ENCODE data around the gene ASTN2. TPM values are rescaled to one million over a fixed set of nuclear protein-coding genes. Genes with fewer than 3 reads are reported as not detected.

ASTN2 gene
- polyA plus RNA-seq, 4 donors, result 3.0 to 15.2 (median 3.7) TPM

- Histone ChIP-seq H3K36me3 (ENCODE audit: control insufficient read depth in 3 of 3, insufficient read depth in 2 of 3, low read depth in 1 of 3, low read length in 3 of 3) (no peaks in the 10 kb centered on the region), H3K9me3 (ENCODE audit: control insufficient read depth in 2 of 2, insufficient read depth in 1 of 2, low read depth in 1 of 2, low read length in 1 of 2) (no peaks in the 10 kb centered on the region), H3K27me3 (ENCODE audit: control insufficient read depth in 3 of 3, insufficient read depth in 3 of 3, low read length in 3 of 3) (no peaks in the 10 kb centered on the region), H3K4me3 (ENCODE audit: low read depth in 1 of 3, low read length in 3 of 3) (no peak overlapping the region), H3K27ac (ENCODE audit: low read depth in 1 of 3, low read length in 2 of 3) (no peak overlapping the region), H3K4me1 (ENCODE audit: control insufficient read depth in 3 of 3, insufficient read depth in 2 of 3, low read depth in 1 of 3, low read length in 2 of 3) (no peaks in the 10 kb centered on the region)
- 80 to 87% (median 82%) methylated on average over 4 of the region's 4 CpGs for WGBS, 3 donors
- no peak for FAIRE-seq
- DNase-seq, result no peak
Measured at GRCh38 chr9:117145081-117145480, 269.8 kb downstream of the ASTN2 start.

DNA sequence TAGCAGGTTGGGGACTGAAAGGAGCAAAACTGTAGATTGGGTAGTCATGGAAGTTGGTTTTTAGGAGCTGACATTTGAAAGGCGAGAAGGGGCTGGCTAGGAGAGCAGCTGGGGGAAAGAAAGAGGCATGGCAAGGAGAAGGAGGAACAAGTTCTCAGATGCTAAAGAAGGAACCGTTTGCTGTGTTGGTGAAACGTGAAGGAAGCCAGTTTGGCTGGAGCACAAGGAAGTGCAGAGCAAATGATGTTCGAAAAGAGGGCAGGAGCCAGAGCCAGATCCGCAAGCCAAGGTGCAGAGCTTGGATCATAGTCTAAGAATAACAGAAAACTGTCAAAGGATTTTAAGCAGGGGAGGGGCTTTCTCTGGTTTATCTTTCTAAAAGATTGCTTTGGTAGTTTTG, 276.6 kb downstream of the ASTN2 start:
- Histone ChIP-seq H3K4me3 (ENCODE audit: low read depth in 1 of 3, low read length in 3 of 3) (no peak overlapping the region), H3K36me3 (ENCODE audit: control insufficient read depth in 3 of 3, insufficient read depth in 2 of 3, low read depth in 1 of 3, low read length in 3 of 3) (no peaks in the 10 kb centered on the region), H3K27me3 (ENCODE audit: control insufficient read depth in 3 of 3, insufficient read depth in 3 of 3, low read length in 3 of 3) (no peaks in the 10 kb centered on the region), H3K4me1 (ENCODE audit: control insufficient read depth in 3 of 3, insufficient read depth in 2 of 3, low read depth in 1 of 3, low read length in 2 of 3) (no peaks in the 10 kb centered on the region), H3K27ac (ENCODE audit: low read depth in 1 of 3, low read length in 2 of 3) (no peak overlapping the region), H3K9me3 (ENCODE audit: control insufficient read depth in 2 of 2, insufficient read depth in 1 of 2, low read depth in 1 of 2, low read length in 1 of 2) (no peaks in the 10 kb centered on the region)
- FAIRE-seq, result no peak
- 44 to 49% (median 49%) methylated on average over 5 of the region's 5 CpGs for WGBS, 3 donors
- no peak for DNase-seq

DNA sequence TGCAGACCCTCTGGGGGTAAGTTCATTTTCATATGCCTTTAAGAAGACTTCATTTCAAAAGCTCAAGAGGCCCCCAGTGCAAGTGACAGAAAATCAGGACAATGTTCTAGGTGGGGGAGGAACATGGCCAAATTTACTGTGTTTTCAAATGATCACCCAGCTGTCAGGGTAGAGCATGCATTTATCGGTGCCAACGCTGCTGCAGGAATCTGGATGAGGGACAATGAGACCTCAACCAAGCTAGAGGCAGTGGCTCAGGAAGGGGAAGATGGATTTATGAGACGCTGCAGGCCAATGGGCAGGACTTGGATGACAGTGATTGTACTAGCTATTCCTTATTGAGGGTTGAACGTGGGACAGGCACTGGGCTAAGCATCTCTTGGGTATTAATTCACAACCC, 278.4 kb downstream of the ASTN2 start:
- no peak overlapping the region for H3K27ac ChIP-seq (ENCODE audit: low read depth in 1 of 3, low read length in 2 of 3)
- no peak for DNase-seq
- no peaks in the 10 kb centered on the region for H3K27me3 ChIP-seq (ENCODE audit: control insufficient read depth in 3 of 3, insufficient read depth in 3 of 3, low read length in 3 of 3)
- FAIRE-seq, result no peak
- whole genome bisulfite sequencing, 3 donors, result 68 to 71% (median 70%) methylated on average over 4 of the region's 4 CpGs
- H3K9me3 ChIP-seq (ENCODE audit: control insufficient read depth in 2 of 2, insufficient read depth in 1 of 2, low read depth in 1 of 2, low read length in 1 of 2), result no peaks in the 10 kb centered on the region
- H3K4me3 ChIP-seq (ENCODE audit: low read depth in 1 of 3, low read length in 3 of 3), result no peak overlapping the region
- no peaks in the 10 kb centered on the region for H3K4me1 ChIP-seq (ENCODE audit: control insufficient read depth in 3 of 3, insufficient read depth in 2 of 3, low read depth in 1 of 3, low read length in 2 of 3)
- no peaks in the 10 kb centered on the region for H3K36me3 ChIP-seq (ENCODE audit: control insufficient read depth in 3 of 3, insufficient read depth in 2 of 3, low read depth in 1 of 3, low read length in 3 of 3)

DNA sequence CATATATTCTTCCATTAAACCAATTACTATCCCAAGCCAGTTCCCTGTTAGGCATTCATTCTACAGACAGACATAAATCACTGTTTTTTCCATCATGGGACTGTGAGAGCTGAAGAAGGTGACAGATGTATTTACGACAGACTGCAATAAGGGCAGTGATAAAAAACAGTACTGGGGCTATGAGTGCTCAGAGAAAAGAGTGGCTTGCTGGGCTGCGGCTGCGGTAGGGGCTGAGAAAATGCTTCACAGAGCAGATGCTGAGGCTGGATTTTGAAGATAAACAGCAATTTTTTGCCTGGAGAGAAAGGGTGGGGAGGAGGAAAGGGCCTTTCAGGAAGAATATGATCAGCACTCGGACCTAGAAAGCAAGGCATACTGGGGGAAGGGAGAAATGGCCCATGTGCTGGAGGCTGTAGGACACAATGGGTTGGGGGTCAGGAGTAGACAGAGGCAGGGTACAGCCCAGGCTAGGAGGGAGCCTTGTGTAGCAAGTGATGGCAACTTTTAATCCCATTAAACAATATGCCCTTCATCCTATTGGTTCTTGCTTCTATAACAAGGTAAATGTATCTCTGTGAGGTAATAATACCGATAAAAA, 279.3 kb downstream of the ASTN2 start:
- no peaks in the 10 kb centered on the region for H3K36me3 ChIP-seq (ENCODE audit: control insufficient read depth in 3 of 3, insufficient read depth in 2 of 3, low read depth in 1 of 3, low read length in 3 of 3)
- 34 to 46% (median 45%) methylated on average over 5 of the region's 5 CpGs for WGBS, 3 donors

DNA sequence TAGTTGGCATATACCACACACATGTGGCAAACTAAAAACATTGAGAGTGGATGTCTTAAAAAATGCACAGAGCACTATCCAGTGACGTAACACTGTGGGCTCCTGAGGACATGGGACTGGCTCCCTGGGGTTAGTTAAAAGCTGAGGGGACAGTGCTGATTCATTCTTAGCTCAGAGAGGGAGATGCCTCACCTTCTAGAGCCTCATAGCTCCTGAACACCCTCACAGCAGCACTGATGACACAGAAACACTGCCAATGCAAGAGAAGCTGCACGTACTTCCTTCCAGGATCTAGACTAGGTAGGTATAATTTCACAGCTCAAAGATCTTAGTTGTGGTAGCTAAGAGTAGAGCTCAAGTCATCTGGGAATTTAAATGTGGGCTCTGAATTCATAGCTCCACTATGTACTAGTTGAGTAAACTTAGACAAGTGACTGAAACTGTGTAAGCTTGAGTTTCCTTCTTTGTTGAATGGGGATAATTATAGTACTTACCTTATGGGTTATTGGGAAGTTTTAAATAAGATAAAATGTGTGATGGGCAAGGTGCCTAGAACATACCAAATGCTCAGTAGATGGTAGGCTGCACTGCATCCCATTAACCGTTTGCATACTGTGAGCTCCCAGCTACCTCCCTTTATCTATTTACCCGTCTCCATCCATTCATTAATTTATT, 279.9 kb downstream of the ASTN2 start:
- H3K27me3 ChIP-seq (ENCODE audit: control insufficient read depth in 3 of 3, insufficient read depth in 3 of 3, low read length in 3 of 3), result no peaks in the 10 kb centered on the region
- no peaks in the 10 kb centered on the region for H3K36me3 ChIP-seq (ENCODE audit: control insufficient read depth in 3 of 3, insufficient read depth in 2 of 3, low read depth in 1 of 3, low read length in 3 of 3)
- no peak for DNase-seq
- H3K4me1 ChIP-seq (ENCODE audit: control insufficient read depth in 3 of 3, insufficient read depth in 2 of 3, low read depth in 1 of 3, low read length in 2 of 3), result no peaks in the 10 kb centered on the region
- H3K27ac ChIP-seq (ENCODE audit: low read depth in 1 of 3, low read length in 2 of 3), result no peak overlapping the region
- H3K9me3 ChIP-seq (ENCODE audit: control insufficient read depth in 2 of 2, insufficient read depth in 1 of 2, low read depth in 1 of 2, low read length in 1 of 2), result no peaks in the 10 kb centered on the region
- FAIRE-seq, result no peak
- no peak overlapping the region for H3K4me3 ChIP-seq (ENCODE audit: low read depth in 1 of 3, low read length in 3 of 3)
- WGBS, 3 donors, result 70 to 79% (median 73%) methylated on average over 4 of the region's 4 CpGs

More for the DNA sequence above, 279.3 kb downstream of the ASTN2 start:
- FAIRE-seq (no peak), DNase-seq (no peak)
- no peak overlapping the region for H3K4me3 ChIP-seq (ENCODE audit: low read depth in 1 of 3, low read length in 3 of 3)
- H3K9me3 ChIP-seq (ENCODE audit: control insufficient read depth in 2 of 2, insufficient read depth in 1 of 2, low read depth in 1 of 2, low read length in 1 of 2), result no peaks in the 10 kb centered on the region
- no peaks in the 10 kb centered on the region for H3K4me1 ChIP-seq (ENCODE audit: control insufficient read depth in 3 of 3, insufficient read depth in 2 of 3, low read depth in 1 of 3, low read length in 2 of 3)
- no peaks in the 10 kb centered on the region for H3K27me3 ChIP-seq (ENCODE audit: control insufficient read depth in 3 of 3, insufficient read depth in 3 of 3, low read length in 3 of 3)
- no peak overlapping the region for H3K27ac ChIP-seq (ENCODE audit: low read depth in 1 of 3, low read length in 2 of 3)

DNA sequence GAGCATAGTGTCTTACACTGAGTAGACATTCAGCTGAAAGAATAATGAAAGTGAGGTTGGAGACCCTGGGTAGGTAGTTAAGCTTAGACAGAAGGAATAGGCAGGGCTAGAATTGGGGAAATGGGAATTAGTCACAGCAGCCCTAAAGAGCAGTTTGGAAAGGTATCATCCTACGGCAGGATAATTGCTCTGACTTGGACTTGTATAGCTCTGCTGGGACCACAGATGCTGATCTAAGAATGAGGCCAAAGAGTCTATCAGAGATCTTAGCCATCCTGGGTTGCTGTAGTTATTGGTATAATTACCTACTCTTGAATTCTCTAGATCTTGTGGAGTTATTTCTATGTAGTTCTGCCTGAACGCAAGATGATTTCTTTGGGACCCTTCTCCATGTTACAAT, 288.0 kb downstream of the ASTN2 start:
- DNase-seq, result no peak
- 83 to 95% (median 92%) methylated on average over 2 of the region's 2 CpGs for WGBS, 3 donors
- no peaks in the 10 kb centered on the region for H3K4me1 ChIP-seq (ENCODE audit: control insufficient read depth in 3 of 3, insufficient read depth in 2 of 3, low read depth in 1 of 3, low read length in 2 of 3)
- H3K27ac ChIP-seq (ENCODE audit: low read depth in 1 of 3, low read length in 2 of 3), result no peak overlapping the region
- no peaks in the 10 kb centered on the region for H3K27me3 ChIP-seq (ENCODE audit: control insufficient read depth in 3 of 3, insufficient read depth in 3 of 3, low read length in 3 of 3)
- FAIRE-seq, result no peak
- no peak overlapping the region for H3K4me3 ChIP-seq (ENCODE audit: low read depth in 1 of 3, low read length in 3 of 3)
- no peaks in the 10 kb centered on the region for H3K36me3 ChIP-seq (ENCODE audit: control insufficient read depth in 3 of 3, insufficient read depth in 2 of 3, low read depth in 1 of 3, low read length in 3 of 3)
- no peaks in the 10 kb centered on the region for H3K9me3 ChIP-seq (ENCODE audit: control insufficient read depth in 2 of 2, insufficient read depth in 1 of 2, low read depth in 1 of 2, low read length in 1 of 2)

DNA sequence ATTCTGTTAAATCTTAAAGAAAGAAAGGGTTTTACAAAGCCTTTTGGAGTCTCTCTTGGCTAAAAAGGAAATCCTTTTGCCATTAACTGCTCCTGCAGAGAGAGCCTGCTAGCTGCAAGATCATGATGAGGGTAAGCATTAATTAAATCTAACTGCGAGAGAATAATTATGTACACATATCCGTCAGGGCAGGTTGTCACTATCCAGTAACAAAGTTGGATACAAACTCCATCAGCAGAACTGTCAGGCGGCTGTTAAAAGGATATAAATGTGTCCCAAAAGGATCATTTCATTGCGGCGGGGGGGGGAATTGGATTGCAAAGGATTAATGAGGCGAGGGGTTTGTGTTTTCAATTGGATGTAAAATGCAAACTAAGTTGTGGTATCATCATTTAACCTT, 289.3 kb downstream of the ASTN2 start:
- no peaks in the 10 kb centered on the region for H3K27me3 ChIP-seq (ENCODE audit: control insufficient read depth in 3 of 3, insufficient read depth in 3 of 3, low read length in 3 of 3)
- no peaks in the 10 kb centered on the region for H3K9me3 ChIP-seq (ENCODE audit: control insufficient read depth in 2 of 2, insufficient read depth in 1 of 2, low read depth in 1 of 2, low read length in 1 of 2)
- no peak for DNase-seq
- no peaks in the 10 kb centered on the region for H3K36me3 ChIP-seq (ENCODE audit: control insufficient read depth in 3 of 3, insufficient read depth in 2 of 3, low read depth in 1 of 3, low read length in 3 of 3)
- FAIRE-seq, result no peak
- WGBS, 3 donors, result 43 to 57% (median 53%) methylated on average over 6 of the region's 6 CpGs
- no peaks in the 10 kb centered on the region for H3K4me1 ChIP-seq (ENCODE audit: control insufficient read depth in 3 of 3, insufficient read depth in 2 of 3, low read depth in 1 of 3, low read length in 2 of 3)
- H3K27ac ChIP-seq (ENCODE audit: low read depth in 1 of 3, low read length in 2 of 3), result no peak overlapping the region
- no peak overlapping the region for H3K4me3 ChIP-seq (ENCODE audit: low read depth in 1 of 3, low read length in 3 of 3)

DNA sequence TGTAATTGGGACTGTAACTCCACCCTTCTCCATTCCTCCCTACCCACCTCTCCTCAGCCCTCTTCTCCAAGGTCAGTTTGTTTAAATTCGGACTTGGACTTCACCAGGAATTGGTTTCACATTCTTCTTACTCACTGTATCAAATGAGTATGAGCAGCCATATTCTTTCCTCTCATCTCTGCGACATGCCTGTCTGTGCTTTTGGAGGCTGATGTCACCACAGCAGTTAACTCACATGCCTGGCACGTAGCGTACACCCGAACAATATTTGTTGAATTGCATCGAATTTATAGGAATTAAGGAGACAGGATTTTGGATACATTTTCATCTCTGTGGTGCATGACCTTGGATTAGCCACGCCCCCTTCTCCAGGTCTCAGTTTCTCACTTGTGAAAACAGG, 291.1 kb downstream of the ASTN2 start:
- no peak overlapping the region for H3K27ac ChIP-seq (ENCODE audit: low read depth in 1 of 3, low read length in 2 of 3)
- no peak for FAIRE-seq
- no peaks in the 10 kb centered on the region for H3K36me3 ChIP-seq (ENCODE audit: control insufficient read depth in 3 of 3, insufficient read depth in 2 of 3, low read depth in 1 of 3, low read length in 3 of 3)
- no peaks in the 10 kb centered on the region for H3K4me1 ChIP-seq (ENCODE audit: control insufficient read depth in 3 of 3, insufficient read depth in 2 of 3, low read depth in 1 of 3, low read length in 2 of 3)
- WGBS, 3 donors, result 70 to 85% (median 78%) methylated on average over 7 of the region's 7 CpGs
- H3K9me3 ChIP-seq (ENCODE audit: control insufficient read depth in 2 of 2, insufficient read depth in 1 of 2, low read depth in 1 of 2, low read length in 1 of 2), result no peaks in the 10 kb centered on the region
- H3K27me3 ChIP-seq (ENCODE audit: control insufficient read depth in 3 of 3, insufficient read depth in 3 of 3, low read length in 3 of 3), result no peaks in the 10 kb centered on the region
- no peak overlapping the region for H3K4me3 ChIP-seq (ENCODE audit: low read depth in 1 of 3, low read length in 3 of 3)
- DNase-seq, result no peak

- FAIRE-seq (no peak), DNase-seq (no peak)
- Histone ChIP-seq H3K27me3 (ENCODE audit: control insufficient read depth in 3 of 3, insufficient read depth in 3 of 3, low read length in 3 of 3) (no peaks in the 10 kb centered on the region), H3K9me3 (ENCODE audit: control insufficient read depth in 2 of 2, insufficient read depth in 1 of 2, low read depth in 1 of 2, low read length in 1 of 2) (no peaks in the 10 kb centered on the region), H3K36me3 (ENCODE audit: control insufficient read depth in 3 of 3, insufficient read depth in 2 of 3, low read depth in 1 of 3, low read length in 3 of 3) (no peaks in the 10 kb centered on the region), H3K4me3 (ENCODE audit: low read depth in 1 of 3, low read length in 3 of 3) (no peak overlapping the region), H3K4me1 (ENCODE audit: control insufficient read depth in 3 of 3, insufficient read depth in 2 of 3, low read depth in 1 of 3, low read length in 2 of 3) (no peaks in the 10 kb centered on the region), H3K27ac (ENCODE audit: low read depth in 1 of 3, low read length in 2 of 3) (no peak overlapping the region)
- 71 to 73% (median 73%) methylated on average over 3 of the region's 3 CpGs for WGBS, 3 donors
Measured at GRCh38 chr9:117122953-117123352, 291.9 kb downstream of the ASTN2 start.
